DMS53 treated with DMSO at 0.1 percent for 48 hours (cell line): Measurements from ENCODE around the gene GRHL1.
A peak's percentile ranks its signal among the peaks of the same experiment; 100 is the strongest.

Experiments
- DNase-seq: peaks from one replicate; lab custom pipeline; 2025; ENCODE audit not compliant: unreplicated experiment; lab: John Stamatoyannopoulos, UW

Gene GRHL1

DNA sequence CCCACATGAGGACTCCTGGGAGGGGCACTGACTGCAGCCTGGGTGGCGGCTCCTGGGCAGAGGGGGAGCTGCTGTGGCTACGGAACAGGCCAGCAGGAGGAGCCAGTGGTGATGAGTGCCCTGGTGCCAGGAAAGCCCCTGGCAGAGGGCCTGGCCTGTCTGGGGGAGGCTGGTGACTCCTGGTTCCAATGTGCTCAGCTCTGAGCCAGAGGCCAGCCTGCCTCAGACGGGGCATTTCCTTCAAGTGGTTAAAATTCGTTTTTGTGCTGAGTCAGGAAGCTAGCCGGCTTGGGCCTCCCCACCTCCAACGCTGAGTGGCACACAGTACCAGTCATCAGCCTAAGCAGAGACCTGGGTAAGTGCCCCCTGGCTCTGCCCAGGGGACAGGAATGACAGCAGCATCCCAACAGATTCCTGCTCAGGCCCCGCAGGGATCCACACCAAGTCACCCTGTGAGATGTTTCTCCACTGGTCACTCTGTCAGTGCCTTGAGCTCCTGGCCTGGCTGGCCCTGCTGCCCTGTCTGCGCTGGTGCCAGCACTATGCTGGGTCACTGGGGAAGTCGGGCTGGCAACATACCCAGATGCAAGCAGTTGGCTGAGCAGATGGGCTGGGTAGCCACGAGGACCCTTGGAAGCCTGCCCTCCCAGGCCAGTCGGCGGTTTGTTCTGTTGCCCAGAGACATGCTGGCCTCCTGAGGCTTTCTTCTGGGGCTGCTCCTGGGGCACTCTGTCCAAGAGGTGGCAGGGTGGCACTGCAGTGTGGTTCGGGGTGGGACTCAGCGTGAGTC, 84.8 kb downstream of the GRHL1 start:
- DNase-seq = no peak

DNA sequence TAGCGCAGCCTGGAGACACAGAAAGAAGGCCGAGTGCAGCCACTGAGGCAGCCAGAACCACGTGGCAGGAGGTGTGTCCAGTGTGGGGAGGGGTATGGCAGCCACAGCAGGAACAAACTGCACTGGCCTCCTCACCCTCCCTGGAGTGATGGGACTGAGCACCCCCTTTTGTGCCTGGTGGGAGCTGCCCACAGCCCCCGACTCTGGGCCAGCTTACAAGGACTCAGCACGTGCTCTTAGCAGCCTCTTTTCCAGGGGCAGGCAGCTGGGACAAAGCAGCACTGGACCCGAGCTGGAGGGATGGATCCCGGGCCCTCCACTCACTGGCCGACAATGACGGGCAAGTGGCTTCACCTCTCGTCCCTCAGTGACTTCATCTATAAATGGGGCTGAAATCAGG, 86.6 kb downstream of the GRHL1 start:
- no peak for DNase-seq

GRCh38 chr2:10038716-10039115, 87.2 kb downstream of the GRHL1 start:
- DNase-seq = no peak

DNA sequence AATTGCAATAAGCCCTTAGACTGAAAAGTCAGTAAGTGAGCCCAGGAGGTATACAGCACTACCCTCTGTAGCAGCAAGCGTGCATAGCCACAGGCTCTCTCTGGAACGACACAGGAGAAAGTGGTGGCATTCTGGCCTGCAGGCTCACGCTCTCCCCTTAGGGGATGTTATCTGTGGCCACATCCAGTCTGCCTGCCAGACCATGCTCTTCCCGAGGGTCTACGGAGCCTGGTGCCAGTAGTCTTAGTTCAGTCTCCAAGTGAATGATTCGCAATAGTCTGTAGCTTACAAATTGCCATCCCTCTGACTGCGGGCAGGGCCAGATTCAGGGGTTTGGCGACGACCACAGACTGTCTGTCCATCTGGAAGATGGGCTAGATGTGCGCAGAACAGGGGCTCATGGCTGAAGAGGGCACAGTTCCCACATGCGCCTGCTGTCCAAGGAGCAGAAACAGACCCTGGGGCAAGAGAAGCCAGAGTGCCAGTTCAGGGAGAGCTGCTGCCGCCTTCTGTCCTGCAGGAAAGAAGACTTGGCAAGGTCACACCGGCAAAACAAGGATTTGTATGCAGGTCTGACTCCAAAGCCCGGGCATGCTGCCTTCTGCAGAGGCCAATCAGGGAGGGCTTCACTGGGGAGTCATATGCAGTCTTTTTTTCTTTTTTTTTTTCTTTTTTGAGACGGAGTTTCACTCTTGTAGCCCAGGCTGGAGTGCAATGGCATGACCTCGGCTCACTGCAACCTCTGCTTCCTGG, 88.3 kb downstream of the GRHL1 start:
- DNase-seq = no peak

- no peak for DNase-seq
These were observed 90.2 kb downstream of the GRHL1 start for GRCh38 chr2:10041711-10042110.

DNA sequence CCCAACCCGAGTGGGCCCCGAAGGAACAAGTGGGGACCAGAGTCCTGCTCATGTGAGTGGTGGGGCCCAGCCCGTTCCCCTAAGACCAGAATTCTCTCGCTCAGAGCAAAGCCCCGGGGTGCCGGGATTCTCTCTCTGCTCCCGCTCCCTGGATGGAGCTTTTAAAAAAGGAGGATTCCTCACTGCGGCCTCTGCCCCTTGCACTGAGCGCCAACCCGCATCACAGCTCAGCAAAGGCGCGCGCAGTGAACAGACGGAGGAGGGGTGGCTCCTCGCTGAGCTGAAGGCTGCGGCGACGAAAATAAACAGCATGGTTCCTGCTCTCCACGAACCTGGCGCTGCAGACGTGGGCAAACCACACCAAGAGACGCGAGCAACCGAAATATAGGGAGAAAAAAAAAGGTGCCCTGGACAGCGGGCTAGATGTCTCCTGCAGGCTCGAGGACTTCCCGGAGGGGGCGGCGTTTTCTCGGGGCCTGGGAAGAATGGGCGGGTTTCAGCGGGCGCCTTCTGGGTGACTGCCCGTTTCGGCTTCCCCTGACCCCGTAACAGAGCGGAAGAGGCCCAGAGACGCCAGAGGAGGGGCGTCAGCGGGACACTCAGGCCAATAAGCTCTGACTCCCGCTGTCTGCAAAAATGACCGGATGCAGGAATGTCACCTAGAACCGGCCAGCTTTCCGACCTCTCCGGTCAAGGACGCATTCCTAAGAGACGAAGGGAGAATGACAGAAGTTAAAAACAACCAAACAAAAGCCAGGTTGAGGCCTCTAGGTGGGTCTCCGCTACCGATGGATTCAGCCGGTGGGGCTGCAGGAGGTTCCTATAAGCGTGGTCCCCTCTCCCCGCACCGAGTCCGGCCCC, 91.0 kb downstream of the GRHL1 start:
- peak; percentile 21 for DNase-seq

DNA sequence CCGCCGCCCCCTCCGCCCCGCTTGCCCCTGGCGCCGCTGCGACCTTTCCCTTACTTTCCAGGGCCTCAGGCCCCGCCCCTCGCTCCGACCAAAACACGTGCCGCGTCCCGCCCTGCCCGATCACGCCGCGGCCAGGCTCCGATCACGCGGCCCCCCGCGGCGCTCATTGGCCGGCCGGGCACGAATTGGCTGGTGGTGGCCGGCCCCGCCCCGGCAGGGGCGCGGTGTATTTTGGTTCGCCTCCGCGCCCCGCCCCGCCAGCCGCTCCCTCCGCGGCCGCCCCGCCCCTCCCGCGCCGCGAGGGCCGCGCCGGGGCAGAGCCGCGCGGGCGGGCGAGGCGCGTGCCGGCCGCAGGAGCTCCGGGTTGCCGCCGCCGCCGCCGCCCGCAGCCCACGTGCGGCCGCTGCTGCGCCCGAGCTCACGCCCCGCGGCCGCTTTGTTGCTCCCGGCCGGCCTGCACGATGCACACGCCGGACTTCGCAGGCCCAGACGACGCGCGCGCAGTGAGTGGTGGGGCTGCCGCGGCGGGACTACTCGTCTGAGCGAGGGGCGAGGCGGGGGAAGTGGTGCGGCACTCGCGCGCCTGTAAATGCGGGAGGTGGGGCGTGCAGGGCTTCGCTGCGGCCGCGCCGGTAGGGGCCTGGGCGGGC, 91.9 kb downstream of the GRHL1 start, which contains the start of gene KLF11:
Gene KLF11 (plus strand): TSS at position 295 of the 650 bp plus-strand sequence. CDS start 167 bp downstream, at position 462.
- DNase-seq = peak; percentile 74

- DNase-seq = peak; percentile 63
These were observed 92.6 kb downstream of the GRHL1 start for GRCh38 chr2:10043906-10044601.

DNA sequence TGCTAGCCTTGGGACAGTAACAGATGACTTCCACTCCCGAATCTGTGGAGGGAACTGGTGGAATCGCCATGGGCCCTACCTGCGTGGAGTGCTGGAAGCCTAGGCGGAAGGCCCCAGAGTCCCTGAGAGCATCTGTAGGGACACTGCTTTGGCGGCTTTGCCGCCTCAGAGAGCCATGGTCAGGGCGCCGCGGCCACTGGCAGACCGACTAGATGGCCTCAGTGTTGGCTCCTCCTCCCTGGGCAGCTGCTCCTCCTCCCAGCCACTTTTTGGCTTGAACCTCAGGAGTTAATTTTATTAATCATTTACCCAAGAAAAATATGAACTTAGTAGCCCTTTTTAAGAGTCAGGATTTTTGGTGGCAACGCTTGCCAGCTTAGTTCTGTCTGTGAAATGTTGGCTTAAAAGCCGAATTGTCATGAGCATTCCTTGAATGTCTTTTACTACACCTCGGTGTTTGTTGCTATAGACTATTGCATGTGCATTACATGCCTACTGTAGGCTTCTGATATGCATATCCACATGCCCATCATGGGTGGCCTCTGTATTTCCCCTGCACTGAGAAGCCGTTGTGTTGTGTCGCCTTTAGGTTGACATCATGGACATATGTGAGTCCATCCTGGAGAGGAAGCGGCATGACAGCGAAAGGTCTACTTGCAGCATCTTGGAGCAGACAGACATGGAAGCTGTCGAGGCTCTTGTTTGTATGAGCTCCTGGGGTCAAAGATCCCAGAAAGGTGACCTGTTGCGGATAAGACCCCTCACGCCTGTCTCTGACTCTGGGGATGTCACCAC, 94.3 kb downstream of the GRHL1 start:
- no peak for DNase-seq

DNA sequence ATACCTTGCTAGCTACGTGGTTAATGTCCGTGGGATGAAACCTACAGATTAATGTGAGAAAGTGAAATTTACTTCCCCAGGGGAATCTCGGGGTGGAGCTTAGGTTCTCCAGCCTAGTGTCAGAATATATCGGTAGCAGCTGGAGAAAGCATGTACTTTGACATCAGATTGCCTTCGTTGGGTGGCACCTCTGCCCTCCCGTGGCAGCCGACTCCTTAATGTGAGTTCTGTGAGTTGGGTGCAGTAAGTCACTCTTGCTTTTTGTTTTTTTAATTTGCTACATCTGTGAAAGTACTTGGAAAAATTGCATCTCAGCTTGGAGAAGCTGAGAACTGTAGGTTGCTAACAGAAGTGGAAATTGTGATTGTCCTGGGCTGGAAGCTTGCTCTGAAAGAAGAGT, 95.4 kb downstream of the GRHL1 start:
- no peak for DNase-seq

GRCh38 chr2:10047616-10048500, 96.4 kb downstream of the GRHL1 start:
- DNase-seq = no peak

- DNase-seq = peak; percentile 46
These were observed 97.1 kb downstream of the GRHL1 start for GRCh38 chr2:10048501-10049171.
